Fibroblast of lung (primary cell): ENCODE data around the gene NPC1L1.

Experiments
- CTCF ChIP-seq, 2 donors: IDR thresholded peaks in 1 of 2; conservative IDR thresholded peaks in 1 of 2; 1 replicate in 1 of 2; 2 replicates in 1 of 2; pipeline ENCODE4 v1.5.1; 2011 to 2012; ENCODE audit warnings: low read length in 2 of 2, control low read depth in 1 of 2, inconsistent platforms in 1 of 2, low read depth in 1 of 2, mild to moderate bottlenecking in 1 of 2
- EZH2 ChIP-seq: IDR thresholded peaks from 2 replicates; pipeline ENCODE4 v1.5.1; 2012; ENCODE audit warnings: low read length, control low read depth, mild to moderate bottlenecking; ENCODE audit errors: missing control alignments

GRCh38 chr7:44530990-44531389, 10.1 kb downstream of the NPC1L1 start:
- TF ChIP-seq CTCF (conservative IDR thresholded peaks at IDR 0.05 in 1 of 2, IDR thresholded peaks at IDR 0.05 in 1 of 2; ENCODE audit: low read depth in 1 of 2, low read length in 2 of 2) (no peak), EZH2 (no peak)
